Neural progenitor cell (in vitro differentiated cells): ENCODE measurements around the gene ST6GALNAC2. TPM values are rescaled to one million over a fixed set of nuclear protein-coding genes. Genes with fewer than 3 reads are reported as not detected.

Source experiments
- DNase-seq: peaks from one replicate; pipeline ENCODE4 v3.0.0-alpha.2; 2016; ENCODE audit warnings: low spot score
- H2AFZ ChIP-seq: fragments of 200-600 bp; sonication (generic); replicated peaks from 2 replicates; pipeline ENCODE4 v1.6.1; 2016; ENCODE audit warnings: antibody characterized with exemption
- H3F3A ChIP-seq: fragments of 200-600 bp; sonication (generic); 2 replicates; pipeline ENCODE4 v1.6.1; 2016; ENCODE audit warnings: antibody characterized with exemption, low read depth
- H3K27ac ChIP-seq: fragments of 200-600 bp; sonication (generic); 2 replicates; pipeline ENCODE4 v1.5.1; 2016; ENCODE audit warnings: mild to moderate bottlenecking
- H3K27me3 ChIP-seq: fragments of 200-600 bp; sonication (generic); 2 replicates; pipeline ENCODE4 v1.6.1; 2016; ENCODE audit warnings: mild to moderate bottlenecking, moderate library complexity
- H3K36me3 ChIP-seq: fragments of 200-600 bp; sonication (generic); 2 replicates; pipeline ENCODE4 v1.5.1; 2016
- H3K4me1 ChIP-seq: fragments of 200-600 bp; sonication (generic); 2 replicates; pipeline ENCODE4 v1.6.1; 2016; ENCODE audit warnings: mixed run types
- H3K4me2 ChIP-seq: fragments of 200-600 bp; sonication (generic); 2 replicates; pipeline ENCODE4 v1.6.1; 2016
- H3K4me3 ChIP-seq: fragments of 200-600 bp; sonication (generic); 2 replicates; pipeline ENCODE4 v1.5.1; 2016
- H3K79me2 ChIP-seq: fragments of 200-600 bp; sonication (generic); 2 replicates; pipeline ENCODE4 v1.6.1; 2016; ENCODE audit warnings: low read depth
- H3K9ac ChIP-seq: fragments of 200-600 bp; sonication (generic); 2 replicates; pipeline ENCODE4 v1.6.1; 2016
- H3K9me3 ChIP-seq: fragments of 200-600 bp; sonication (generic); 2 replicates; pipeline ENCODE4 v1.5.1; 2016; ENCODE audit warnings: low read depth
- H4K20me1 ChIP-seq: fragments of 200-600 bp; sonication (generic); 2 replicates; pipeline ENCODE4 v1.6.1; 2016; ENCODE audit warnings: low read depth
- H3K27ac Mint-ChIP-seq: 3 replicates; pipeline ENCODE4 v1.8.0; 2021; ENCODE audit warnings: mixed read lengths
- H3K27me3 Mint-ChIP-seq: 2 replicates; pipeline ENCODE4 v1.8.0; 2022; ENCODE audit warnings: low read depth, mild to moderate bottlenecking, inconsistent platforms, moderate library complexity, mixed read lengths; ENCODE audit not compliant: insufficient read depth
- H3K36me3 Mint-ChIP-seq: 3 replicates; pipeline ENCODE4 v1.8.0; 2021; ENCODE audit warnings: mixed read lengths
- H3K4me1 Mint-ChIP-seq: 3 replicates; pipeline ENCODE4 v1.8.0; 2021; ENCODE audit warnings: mixed read lengths
- H3K4me3 Mint-ChIP-seq: 3 replicates; pipeline ENCODE4 v1.8.0; 2021; ENCODE audit warnings: mild to moderate bottlenecking, moderate library complexity, mixed read lengths
- H3K9me3 Mint-ChIP-seq: 3 replicates; pipeline ENCODE4 v1.8.0; 2020; ENCODE audit warnings: mixed read lengths
- CTCF ChIP-seq: fragments of 200-600 bp; sonication (generic); IDR thresholded peaks from 2 replicates; pipeline ENCODE4 v1.5.1; 2017; ENCODE audit warnings: antibody characterized with exemption, mild to moderate bottlenecking
- EZH2 ChIP-seq: fragments of 200-600 bp; sonication (generic); IDR thresholded peaks from 2 replicates; pipeline ENCODE4 v1.6.1; 2017; ENCODE audit warnings: antibody characterized with exemption, mild to moderate bottlenecking, moderate library complexity
- EZH2phosphoT487 ChIP-seq: fragments of 200-600 bp; sonication (generic); IDR thresholded peaks from 2 replicates; pipeline ENCODE4 v1.6.1; 2017; ENCODE audit warnings: antibody characterized with exemption
- total RNA-seq: library from RNA; depleted of rRNA; stranded (reverse); fragments of >200 nt; gene quantifications from 2 replicates; pipeline ENCODE4 v1.2.3, GENCODE V29; 2015; ENCODE audit warnings: low replicate concordance

Gene ST6GALNAC2
- total RNA-seq, 1 donor from 2014 or later = not detected

DNA sequence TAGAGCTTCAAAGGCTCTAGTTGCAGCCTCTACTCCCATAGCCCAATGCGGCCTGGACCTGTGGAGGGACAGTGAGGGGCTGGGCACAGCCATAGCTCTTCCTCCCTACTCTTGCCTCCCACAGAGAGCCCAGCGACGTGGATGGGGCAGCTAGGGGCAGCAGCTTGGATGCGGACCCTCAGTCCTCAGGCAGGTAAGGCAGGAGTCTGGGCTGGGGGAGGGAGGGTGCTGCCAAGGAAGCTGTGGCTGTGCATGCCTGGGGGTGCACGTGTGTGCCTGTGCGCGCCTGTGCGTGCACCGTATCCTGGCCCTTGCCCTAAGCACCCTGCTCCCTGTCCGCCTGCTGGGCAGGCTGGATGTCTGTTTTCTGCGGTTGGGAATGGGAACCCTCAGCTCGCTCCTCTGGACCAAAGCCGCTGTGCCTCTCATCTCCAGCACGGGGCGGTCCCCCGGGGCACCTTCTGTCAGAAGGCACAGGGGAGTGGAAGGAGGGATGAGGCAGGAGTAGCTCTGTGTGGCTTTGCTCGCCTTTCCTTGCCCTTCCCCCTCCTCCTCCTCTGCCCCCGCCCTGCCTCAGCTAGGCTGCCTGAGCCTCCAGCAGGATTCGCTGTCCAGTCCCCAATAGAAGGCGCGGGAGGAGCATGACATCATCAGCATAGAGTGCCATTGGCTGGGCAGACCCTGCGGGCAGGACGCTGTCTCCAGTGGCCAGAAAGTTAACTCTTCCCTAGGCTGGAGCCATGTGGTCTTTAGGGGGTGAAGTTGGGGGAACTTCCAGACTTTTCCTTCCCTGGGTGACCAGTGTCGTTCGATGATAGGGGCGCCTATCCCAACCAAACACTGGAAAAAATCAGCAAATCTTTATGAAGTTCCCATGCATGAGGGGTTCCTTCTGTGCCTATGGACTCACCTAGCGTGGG lies 45.0 kb downstream of the ST6GALNAC2 start:
- no peaks in the 10 kb centered on the region for H3K79me2 ChIP-seq
- peak overlapping the region; percentile 78 for H3K4me3 Mint-ChIP-seq
- no peak overlapping the region for H2AFZ ChIP-seq
- H3K27ac Mint-ChIP-seq = peak overlapping the region; percentile 94
- peaks cover 33% of the 10 kb centered on the region for H3K4me1 ChIP-seq
- peaks cover 67% of the 10 kb centered on the region for H3K27me3 ChIP-seq
- no peaks in the 10 kb centered on the region for H3K9me3 ChIP-seq
- no peak overlapping the region for H3K9ac ChIP-seq
- TF ChIP-seq EZH2 = no peak
- TF ChIP-seq EZH2phosphoT487 = no peak
- no peak for TF ChIP-seq CTCF
- H3K36me3 Mint-ChIP-seq = no peaks in the 10 kb centered on the region
- no peaks in the 10 kb centered on the region for H3K9me3 Mint-ChIP-seq
- H3K4me1 Mint-ChIP-seq = peaks cover 58% of the 10 kb centered on the region
- H3K4me3 ChIP-seq = peak overlapping the region; percentile 39
- peaks cover 29% of the 10 kb centered on the region for H3F3A ChIP-seq
- peak overlapping the region; percentile 81 for H3K4me2 ChIP-seq
- H3K36me3 ChIP-seq = no peaks in the 10 kb centered on the region
- no peak overlapping the region for H3K27ac ChIP-seq
- DNase-seq = peak; percentile 96
- H3K27me3 Mint-ChIP-seq = peaks cover 34% of the 10 kb centered on the region
- H4K20me1 ChIP-seq = peaks cover 3% of the 10 kb centered on the region

DNA sequence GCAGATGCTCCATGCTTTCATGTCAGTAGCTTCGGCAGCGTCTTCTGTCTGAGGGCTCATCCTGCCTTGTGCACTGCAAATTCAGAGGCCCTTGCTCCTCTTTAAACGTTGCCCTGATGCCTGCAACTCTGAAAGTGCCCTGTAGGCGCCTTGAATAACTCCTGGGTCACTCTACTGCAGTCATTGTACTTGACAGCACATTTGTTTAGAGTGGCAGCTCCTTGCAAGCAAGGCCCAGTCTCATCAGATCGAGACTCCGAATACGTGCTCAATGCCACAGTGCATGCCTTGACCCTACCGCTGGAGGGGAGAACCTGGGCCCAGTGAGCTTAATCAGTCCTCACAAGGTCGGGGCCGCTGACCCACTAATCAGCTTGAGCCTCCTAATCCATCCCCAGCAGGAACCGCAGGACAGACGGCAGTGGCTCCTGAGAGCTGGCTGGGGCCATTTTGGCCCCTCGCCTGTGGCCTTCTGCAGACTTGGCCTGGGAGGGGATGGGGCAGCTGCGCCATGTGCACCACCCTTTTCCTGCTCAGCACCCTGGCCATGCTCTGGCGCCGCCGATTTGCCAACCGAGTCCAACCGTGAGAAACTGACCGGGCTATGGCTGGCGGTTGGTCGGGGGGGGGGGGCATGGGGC lies 45.9 kb downstream of the ST6GALNAC2 start, which contains the start of gene PRCD:
PRCD (plus strand) TSS at position 414 of the 641 bp plus-strand sequence; CDS start at position 512, 98 bp downstream.
- peaks cover 34% of the 10 kb centered on the region for H3K27me3 Mint-ChIP-seq
- no peak within 1 kb of the TSS for H2AFZ ChIP-seq
- H3K36me3 ChIP-seq = no peaks in the 10 kb centered on the region
- no peaks in the 10 kb centered on the region for H3K9me3 ChIP-seq
- H3K79me2 ChIP-seq = no peaks in the 10 kb centered on the region
- H3K4me2 ChIP-seq = peak within 1 kb of the TSS; percentile 81
- H4K20me1 ChIP-seq = peaks cover 3% of the 10 kb centered on the region
- H3K9ac ChIP-seq = no peak within 1 kb of the TSS
- H3K27ac ChIP-seq = no peak within 1 kb of the TSS
- H3K4me3 Mint-ChIP-seq = peak within 1 kb of the TSS; percentile 82
- H3K4me1 Mint-ChIP-seq = peaks cover 63% of the 10 kb centered on the region
- no peaks in the 10 kb centered on the region for H3K36me3 Mint-ChIP-seq
- H3K27me3 ChIP-seq = peaks cover 69% of the 10 kb centered on the region
- H3K27ac Mint-ChIP-seq = peak within 1 kb of the TSS; percentile 94
- H3K9me3 Mint-ChIP-seq = no peaks in the 10 kb centered on the region
- H3K4me3 ChIP-seq = peak within 1 kb of the TSS; percentile 39
- DNase-seq = peak; percentile 47
- H3K4me1 ChIP-seq = peaks cover 33% of the 10 kb centered on the region
- H3F3A ChIP-seq = peaks cover 29% of the 10 kb centered on the region
- TF ChIP-seq EZH2phosphoT487 (no peak), EZH2 (no peak), CTCF (peak; percentile 22)

DNA sequence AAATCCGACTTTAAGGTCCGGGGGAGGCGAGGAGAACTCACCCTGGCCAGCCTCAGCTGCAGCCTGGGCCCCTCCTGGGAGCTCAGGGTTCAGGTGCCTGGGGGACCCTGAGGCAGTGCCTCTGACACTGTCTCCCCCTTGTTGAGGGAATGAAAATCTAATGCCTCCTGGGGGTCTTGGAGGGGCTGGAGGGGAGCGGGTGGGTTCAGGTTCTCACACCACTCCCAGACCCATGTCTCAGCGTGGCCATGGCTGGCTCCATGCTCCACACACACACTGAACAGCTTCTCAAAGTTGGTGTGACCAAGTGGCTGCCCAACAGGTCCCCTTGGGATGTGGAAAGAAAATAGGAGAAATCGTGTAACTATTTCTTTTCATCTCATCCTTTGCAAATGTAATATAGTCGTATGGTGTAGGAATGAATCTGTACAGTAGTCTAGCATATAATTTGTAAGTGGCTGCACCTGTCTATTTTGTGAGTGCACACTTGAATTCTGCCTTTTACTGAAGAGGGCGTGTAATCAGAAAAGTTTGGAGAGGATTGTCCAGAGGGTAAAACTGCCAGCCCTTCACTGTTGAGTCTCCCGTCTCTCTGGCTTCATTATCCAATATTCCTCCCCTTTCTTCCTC lies 46.6 kb downstream of the ST6GALNAC2 start:
- Histone ChIP-seq H3K27me3 (peaks cover 67% of the 10 kb centered on the region), H4K20me1 (peaks cover 3% of the 10 kb centered on the region), H3K9ac (no peak overlapping the region), H3K36me3 (no peaks in the 10 kb centered on the region), H3K4me3 (no peak overlapping the region), H2AFZ (no peak overlapping the region), H3K9me3 (no peaks in the 10 kb centered on the region), H3K79me2 (no peaks in the 10 kb centered on the region), H3K4me2 (peak overlapping the region; percentile 85), H3K27ac (no peak overlapping the region), H3K4me1 (peaks cover 30% of the 10 kb centered on the region), H3F3A (peaks cover 27% of the 10 kb centered on the region)
- peak overlapping the region; percentile 82 for H3K4me3 Mint-ChIP-seq
- no peaks in the 10 kb centered on the region for H3K36me3 Mint-ChIP-seq
- DNase-seq = no peak
- peaks cover 57% of the 10 kb centered on the region for H3K4me1 Mint-ChIP-seq
- TF ChIP-seq CTCF (no peak), EZH2 (no peak), EZH2phosphoT487 (no peak)
- peak overlapping the region; percentile 66 for H3K27ac Mint-ChIP-seq
- H3K9me3 Mint-ChIP-seq = no peaks in the 10 kb centered on the region
- H3K27me3 Mint-ChIP-seq = peaks cover 34% of the 10 kb centered on the region
